Effector memory CD4-positive, alpha-beta T cell (primary cell): Measurements from ENCODE around the gene CXorf65.
A peak's percentile ranks its signal among the peaks of the same experiment; 100 is the strongest.

ENCODE experiments used
- DNase-seq, 3 donors: peaks; one replicate each; pipeline ENCODE4 v3.0.0-alpha.2; 2020
- H3K27ac ChIP-seq: 2 replicates; pipeline ENCODE4 v1.7.0; 2013; ENCODE audit warnings: mild to moderate bottlenecking, low read length, moderate library complexity; ENCODE audit not compliant: insufficient read depth, poor library complexity, severe bottlenecking
- H3K27me3 ChIP-seq: replicated peaks from 2 replicates; pipeline ENCODE4 v1.7.0; 2013; ENCODE audit warnings: mild to moderate bottlenecking, low read length; ENCODE audit not compliant: insufficient read depth, control insufficient read depth, poor library complexity, severe bottlenecking
- H3K36me3 ChIP-seq: 2 replicates; pipeline ENCODE4 v1.7.0; 2013; ENCODE audit warnings: mild to moderate bottlenecking, low read length, moderate library complexity; ENCODE audit not compliant: control insufficient read depth, insufficient read depth
- H3K4me1 ChIP-seq: 2 replicates; pipeline ENCODE4 v1.7.0; 2013; ENCODE audit warnings: low read length, mild to moderate bottlenecking; ENCODE audit not compliant: control insufficient read depth, insufficient read depth, poor library complexity, severe bottlenecking
- H3K4me3 ChIP-seq: 2 replicates; pipeline ENCODE4 v1.7.0; 2013; ENCODE audit warnings: low read length, low read depth, mild to moderate bottlenecking; ENCODE audit not compliant: insufficient read depth, poor library complexity, severe bottlenecking
- H3K9me3 ChIP-seq: 2 replicates; pipeline ENCODE4 v1.7.0; 2013; ENCODE audit warnings: mild to moderate bottlenecking, low read length, moderate library complexity; ENCODE audit not compliant: control insufficient read depth

CXorf65 gene

GRCh38 chrX:71068044-71068918 lies 38.3 kb downstream of the CXorf65 start, which contains the start of gene SNX12:
Gene SNX12, minus strand, starts transcription at chrX:71068334. Its CDS starts 28 bp downstream, at chrX:71068306.
- H3K27ac ChIP-seq, result peak within 1 kb of the TSS; percentile 86
- no peaks in the 10 kb centered on the region for H3K9me3 ChIP-seq
- DNase-seq, result peak; percentile 78 to 84 (median 82)
- peak within 1 kb of the TSS; percentile 74 for H3K4me3 ChIP-seq
- H3K4me1 ChIP-seq, result no peaks in the 10 kb centered on the region
- no peaks in the 10 kb centered on the region for H3K27me3 ChIP-seq
- no peaks in the 10 kb centered on the region for H3K36me3 ChIP-seq

GRCh38 chrX:71067712-71068043 lies 38.9 kb downstream of the CXorf65 start:
- Histone ChIP-seq H3K27ac (peak overlapping the region; percentile 86), H3K27me3 (no peaks in the 10 kb centered on the region), H3K4me3 (peak overlapping the region; percentile 74), H3K36me3 (no peaks in the 10 kb centered on the region), H3K4me1 (no peaks in the 10 kb centered on the region), H3K9me3 (no peaks in the 10 kb centered on the region)
- no peak for DNase-seq

- Histone ChIP-seq H3K9me3 (no peaks in the 10 kb centered on the region), H3K27ac (peak overlapping the region; percentile 86), H3K27me3 (no peaks in the 10 kb centered on the region), H3K4me1 (no peaks in the 10 kb centered on the region), H3K4me3 (peak overlapping the region; percentile 74), H3K36me3 (no peaks in the 10 kb centered on the region)
- no peak for DNase-seq
Measured at GRCh38 chrX:71067089-71067488, 39.5 kb downstream of the CXorf65 start.

- Histone ChIP-seq H3K36me3 (no peaks in the 10 kb centered on the region), H3K27ac (no peak overlapping the region), H3K9me3 (no peaks in the 10 kb centered on the region), H3K27me3 (no peaks in the 10 kb centered on the region), H3K4me3 (no peak overlapping the region), H3K4me1 (no peaks in the 10 kb centered on the region)
- DNase-seq, result no peak
Measured at GRCh38 chrX:71060127-71060526, 46.4 kb downstream of the CXorf65 start.

- no peak for DNase-seq
- no peak overlapping the region for H3K4me3 ChIP-seq
- H3K27ac ChIP-seq, result no peak overlapping the region
- H3K9me3 ChIP-seq, result no peaks in the 10 kb centered on the region
- H3K36me3 ChIP-seq, result no peaks in the 10 kb centered on the region
- no peaks in the 10 kb centered on the region for H3K4me1 ChIP-seq
- H3K27me3 ChIP-seq, result no peaks in the 10 kb centered on the region
Measured at GRCh38 chrX:71057848-71058530, 48.6 kb downstream of the CXorf65 start.

GRCh38 chrX:71056867-71057266 lies 49.7 kb downstream of the CXorf65 start:
- no peak overlapping the region for H3K4me3 ChIP-seq
- H3K27ac ChIP-seq, result no peak overlapping the region
- H3K36me3 ChIP-seq, result no peaks in the 10 kb centered on the region
- H3K27me3 ChIP-seq, result no peaks in the 10 kb centered on the region
- no peaks in the 10 kb centered on the region for H3K9me3 ChIP-seq
- no peaks in the 10 kb centered on the region for H3K4me1 ChIP-seq
- no peak for DNase-seq
